Measurements from ENCODE around the gene SDK1.

The SDK1 gene

GRCh38 chr7:4139656-4140625, 838.9 kb downstream of the SDK1 start:
- ChIA-PET CTCF (no interaction called here), POLR2A (no interaction called here)
- no peak for DNase-seq (ENCODE audit: extremely low spot score)
- TF ChIP-seq SUZ12 (IDR thresholded peaks at IDR 0.05) (no peak), FOXM1 (IDR thresholded peaks at IDR 0.05; ENCODE audit: borderline replicate concordance) (no peak), CTBP1 (IDR thresholded peaks at IDR 0.05; ENCODE audit: borderline replicate concordance) (no peak), TARDBP (IDR thresholded peaks at IDR 0.05) (no peak), ZNF384 (IDR thresholded peaks at IDR 0.05) (no peak), SP1 (IDR thresholded peaks at IDR 0.05) (no peak), L3MBTL2 (conservative IDR thresholded peaks at IDR 0.05) (no peak), ARNT (IDR thresholded peaks at IDR 0.05) (no peak), FOXA1 (IDR thresholded peaks at IDR 0.05) (no peak), PKNOX1 (IDR thresholded peaks at IDR 0.05) (no peak), LEF1 (IDR thresholded peaks at IDR 0.05; ENCODE audit: borderline replicate concordance) (no peak), BHLHE40 (IDR thresholded peaks at IDR 0.05; ENCODE audit: borderline replicate concordance) (no peak), ELF4 (IDR thresholded peaks at IDR 0.05) (no peak), FOXK2 (IDR thresholded peaks at IDR 0.05) (no peak), NFRKB (IDR thresholded peaks at IDR 0.05) (no peak), HDGF (IDR thresholded peaks at IDR 0.05; ENCODE audit: borderline replicate concordance) (no peak)

GRCh38 chr7:4140933-4141332, 839.9 kb downstream of the SDK1 start:
- ChIA-PET POLR2A (no interaction called here), CTCF (no interaction called here)
- DNase-seq (ENCODE audit: extremely low spot score): no peak
- TF ChIP-seq FOXK2 (IDR thresholded peaks at IDR 0.05): no peak
- no peak for TF ChIP-seq FOXM1 (IDR thresholded peaks at IDR 0.05; ENCODE audit: borderline replicate concordance)
- no peak for TF ChIP-seq ZNF384 (IDR thresholded peaks at IDR 0.05)

- no peak for TF ChIP-seq CTBP1 (IDR thresholded peaks at IDR 0.05; ENCODE audit: borderline replicate concordance)
- no peak for TF ChIP-seq ZNF384 (IDR thresholded peaks at IDR 0.05)
- no peak for TF ChIP-seq SP1 (IDR thresholded peaks at IDR 0.05)
- TF ChIP-seq FOXK2 (IDR thresholded peaks at IDR 0.05): no peak
- no peak for TF ChIP-seq FOXM1 (IDR thresholded peaks at IDR 0.05; ENCODE audit: borderline replicate concordance)
- no peak for TF ChIP-seq LEF1 (IDR thresholded peaks at IDR 0.05; ENCODE audit: borderline replicate concordance)
- no peak for TF ChIP-seq ELF4 (IDR thresholded peaks at IDR 0.05)
- TF ChIP-seq HDGF (IDR thresholded peaks at IDR 0.05; ENCODE audit: borderline replicate concordance): no peak
- no peak for TF ChIP-seq NFRKB (IDR thresholded peaks at IDR 0.05)
- no peak for TF ChIP-seq FOXA1 (IDR thresholded peaks at IDR 0.05)
- no peak for TF ChIP-seq PKNOX1 (IDR thresholded peaks at IDR 0.05)
- TF ChIP-seq BHLHE40 (IDR thresholded peaks at IDR 0.05; ENCODE audit: borderline replicate concordance): no peak
- no peak for TF ChIP-seq TARDBP (IDR thresholded peaks at IDR 0.05)
- no peak for TF ChIP-seq SUZ12 (IDR thresholded peaks at IDR 0.05)
- no peak for TF ChIP-seq ARNT (IDR thresholded peaks at IDR 0.05)
- TF ChIP-seq L3MBTL2 (conservative IDR thresholded peaks at IDR 0.05): no peak
- no peak for DNase-seq (ENCODE audit: extremely low spot score)
- ChIA-PET POLR2A (no interaction called here), CTCF (no interaction called here)
Measured at GRCh38 chr7:4143006-4143405, 842.0 kb downstream of the SDK1 start.

- DNase-seq (ENCODE audit: extremely low spot score): no peak
- ChIA-PET POLR2A (no interaction called here), CTCF (no interaction called here)
- no peak for TF ChIP-seq LEF1 (IDR thresholded peaks at IDR 0.05; ENCODE audit: borderline replicate concordance)
- no peak for TF ChIP-seq ELF4 (IDR thresholded peaks at IDR 0.05)
- TF ChIP-seq ARNT (IDR thresholded peaks at IDR 0.05): no peak
- no peak for TF ChIP-seq CTBP1 (IDR thresholded peaks at IDR 0.05; ENCODE audit: borderline replicate concordance)
- no peak for TF ChIP-seq SUZ12 (IDR thresholded peaks at IDR 0.05)
- TF ChIP-seq ZNF384 (IDR thresholded peaks at IDR 0.05): no peak
- no peak for TF ChIP-seq HDGF (IDR thresholded peaks at IDR 0.05; ENCODE audit: borderline replicate concordance)
- TF ChIP-seq FOXK2 (IDR thresholded peaks at IDR 0.05): no peak
- TF ChIP-seq NFRKB (IDR thresholded peaks at IDR 0.05): no peak
Measured at GRCh38 chr7:4143511-4144171, 842.6 kb downstream of the SDK1 start.

GRCh38 chr7:4144172-4144701, 843.2 kb downstream of the SDK1 start:
- ChIA-PET POLR2A (no interaction called here), CTCF (no interaction called here)
- no peak for DNase-seq (ENCODE audit: extremely low spot score)
- TF ChIP-seq SP1 (IDR thresholded peaks at IDR 0.05) (no peak), PKNOX1 (IDR thresholded peaks at IDR 0.05) (no peak), FOXK2 (IDR thresholded peaks at IDR 0.05) (no peak), HDGF (IDR thresholded peaks at IDR 0.05; ENCODE audit: borderline replicate concordance) (no peak), NFRKB (IDR thresholded peaks at IDR 0.05) (no peak), BHLHE40 (IDR thresholded peaks at IDR 0.05; ENCODE audit: borderline replicate concordance) (no peak), FOXA1 (IDR thresholded peaks at IDR 0.05) (no peak), TARDBP (IDR thresholded peaks at IDR 0.05) (no peak), ARNT (IDR thresholded peaks at IDR 0.05) (no peak), SUZ12 (IDR thresholded peaks at IDR 0.05) (no peak)
